Mesothelial cell of epicardium (in vitro differentiated cells): Measurements from ENCODE around the gene CLDN17. TPM values are rescaled to one million over a fixed set of nuclear protein-coding genes. Genes with fewer than 3 reads are reported as not detected.
A peak's percentile ranks its signal among the peaks of the same experiment; 100 is the strongest.

Experiments used
- DNase-seq, 2 experiments: peaks; one replicate each; pipeline ENCODE4 v3.0.0; 2021; ENCODE audit warnings: low spot score in 2 of 2; ENCODE audit not compliant: unreplicated experiment in 2 of 2
- H3K27ac Mint-ChIP-seq: 2 replicates; pipeline ENCODE4 v1.8.0; 2021; ENCODE audit warnings: mixed read lengths
- H3K27me3 Mint-ChIP-seq: 2 replicates; pipeline ENCODE4 v1.8.0; 2021; ENCODE audit warnings: low read depth, mixed read lengths
- H3K36me3 Mint-ChIP-seq: 2 replicates; pipeline ENCODE4 v1.8.0; 2021; ENCODE audit warnings: mixed read lengths
- H3K4me1 Mint-ChIP-seq: 2 replicates; pipeline ENCODE4 v1.8.0; 2021; ENCODE audit warnings: mixed read lengths
- H3K4me3 Mint-ChIP-seq: 2 replicates; pipeline ENCODE4 v1.8.0; 2021; ENCODE audit warnings: mild to moderate bottlenecking, moderate library complexity, mixed read lengths
- H3K9me3 Mint-ChIP-seq: 2 replicates; pipeline ENCODE4 v1.8.0; 2021; ENCODE audit warnings: mixed read lengths
- CTCF ChIP-seq: fragments of 200-600 bp; sonication (generic); IDR thresholded peaks from one replicate; pipeline ENCODE4 v1.5.0; 2021; ENCODE audit warnings: antibody characterized with exemption; ENCODE audit not compliant: unreplicated experiment
- total RNA-seq: library from RNA; stranded (reverse); gene quantifications from 3 replicates; pipeline ENCODE4 v1.2.1, GENCODE V29; 2021

CLDN17 gene
- total RNA-seq, 1 donor from 2014 or later: not detected

- Mint-ChIP-seq H3K4me1 (peaks cover 21% of the 10 kb centered on the region), H3K27me3 (no peaks in the 10 kb centered on the region), H3K9me3 (peaks cover 15% of the 10 kb centered on the region), H3K36me3 (no peaks in the 10 kb centered on the region), H3K27ac (no peak overlapping the region), H3K4me3 (no peak overlapping the region)
- TF ChIP-seq CTCF: no peak
- no peak for DNase-seq
These were observed 12.8 kb downstream of the CLDN17 start for GRCh38 chr21:30153697-30154340.

GRCh38 chr21:30152792-30153191 lies 13.8 kb downstream of the CLDN17 start:
- no peak for DNase-seq
- Mint-ChIP-seq H3K27me3 (no peaks in the 10 kb centered on the region), H3K27ac (peak overlapping the region; percentile 75), H3K4me1 (peaks cover 26% of the 10 kb centered on the region), H3K4me3 (no peak overlapping the region), H3K9me3 (peaks cover 15% of the 10 kb centered on the region), H3K36me3 (no peaks in the 10 kb centered on the region)
- no peak for TF ChIP-seq CTCF

GRCh38 chr21:30148906-30149305 lies 17.7 kb downstream of the CLDN17 start:
- Mint-ChIP-seq H3K4me3 (no peak overlapping the region), H3K27me3 (no peaks in the 10 kb centered on the region), H3K36me3 (peaks cover 2% of the 10 kb centered on the region), H3K9me3 (peaks cover 7% of the 10 kb centered on the region), H3K4me1 (peaks cover 41% of the 10 kb centered on the region), H3K27ac (peak overlapping the region; percentile 64)
- TF ChIP-seq CTCF: no peak
- DNase-seq: no peak

- Mint-ChIP-seq H3K4me3 (peak overlapping the region; percentile 9), H3K4me1 (peaks cover 30% of the 10 kb centered on the region), H3K27ac (peak overlapping the region; percentile 89), H3K36me3 (peaks cover 2% of the 10 kb centered on the region), H3K27me3 (no peaks in the 10 kb centered on the region), H3K9me3 (peaks cover 9% of the 10 kb centered on the region)
- TF ChIP-seq CTCF: no peak
- no peak for DNase-seq
These were observed 19.9 kb downstream of the CLDN17 start for GRCh38 chr21:30146558-30147282.

DNA sequence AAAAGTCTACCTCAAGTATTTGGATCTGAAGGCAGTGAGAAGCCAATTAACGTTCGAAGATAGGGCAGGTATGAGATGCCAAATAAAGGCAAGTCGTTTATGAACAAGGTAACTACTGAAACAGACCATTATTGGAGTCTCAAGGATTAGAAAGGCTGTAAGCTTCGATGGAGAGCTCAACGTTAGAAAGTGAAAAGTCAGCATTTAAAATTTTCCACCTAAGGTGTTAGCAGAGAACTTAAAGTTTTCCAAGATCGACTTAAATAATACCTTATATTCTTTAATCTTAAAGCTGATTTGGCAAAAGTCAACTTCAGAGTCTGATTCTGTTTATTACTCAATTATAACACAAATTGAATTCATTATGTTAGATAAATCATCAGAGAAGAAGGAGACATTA lies 28.1 kb downstream of the CLDN17 start:
- no peaks in the 10 kb centered on the region for H3K4me1 Mint-ChIP-seq
- peaks cover under 1% of the 10 kb centered on the region for H3K9me3 Mint-ChIP-seq
- DNase-seq: no peak
- no peak for TF ChIP-seq CTCF
- H3K4me3 Mint-ChIP-seq: no peak overlapping the region
- H3K36me3 Mint-ChIP-seq: no peaks in the 10 kb centered on the region
- H3K27ac Mint-ChIP-seq: no peak overlapping the region
- peaks cover 4% of the 10 kb centered on the region for H3K27me3 Mint-ChIP-seq
